ENCODE results near the gene FOLR1. TPM values are rescaled to one million over a fixed set of nuclear protein-coding genes. Genes with fewer than 3 reads are reported as not detected.

Gene FOLR1
- total and polyA plus RNA-seq, 7 donors: 0.22 to 0.36 TPM; not detected in 5

- peak overlapping the region; percentile 53 for H3K27ac ChIP-seq
- H3K4me1 ChIP-seq: peaks cover 10% of the 10 kb centered on the region
- intact Hi-C loops (cut with DNase I): loop anchor here (1.0 to 10.0 kb wide), 5 partner anchors 13 to 224 kb away; partner anchors contain the start of genes ANAPC15 (in 1 of the 2) and CLPB (in 1 of the 2)
- peak overlapping the region; percentile 60 for H3K4me3 ChIP-seq
- no peak for DNase-seq
- TF ChIP-seq, protein P1, sequence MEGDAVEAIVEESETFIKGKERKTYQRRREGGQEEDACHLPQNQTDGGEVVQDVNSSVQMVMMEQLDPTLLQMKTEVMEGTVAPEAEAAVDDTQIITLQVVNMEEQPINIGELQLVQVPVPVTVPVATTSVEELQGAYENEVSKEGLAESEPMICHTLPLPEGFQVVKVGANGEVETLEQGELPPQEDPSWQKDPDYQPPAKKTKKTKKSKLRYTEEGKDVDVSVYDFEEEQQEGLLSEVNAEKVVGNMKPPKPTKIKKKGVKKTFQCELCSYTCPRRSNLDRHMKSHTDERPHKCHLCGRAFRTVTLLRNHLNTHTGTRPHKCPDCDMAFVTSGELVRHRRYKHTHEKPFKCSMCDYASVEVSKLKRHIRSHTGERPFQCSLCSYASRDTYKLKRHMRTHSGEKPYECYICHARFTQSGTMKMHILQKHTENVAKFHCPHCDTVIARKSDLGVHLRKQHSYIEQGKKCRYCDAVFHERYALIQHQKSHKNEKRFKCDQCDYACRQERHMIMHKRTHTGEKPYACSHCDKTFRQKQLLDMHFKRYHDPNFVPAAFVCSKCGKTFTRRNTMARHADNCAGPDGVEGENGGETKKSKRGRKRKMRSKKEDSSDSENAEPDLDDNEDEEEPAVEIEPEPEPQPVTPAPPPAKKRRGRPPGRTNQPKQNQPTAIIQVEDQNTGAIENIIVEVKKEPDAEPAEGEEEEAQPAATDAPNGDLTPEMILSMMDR (IDR thresholded peaks at IDR 0.05): no peak
- ATAC-seq: peak in 2 of 4 donors; percentile 13 to 14
- 73 to 79% (median 75%) methylated on average over 27 to 28 of the region's 28 CpGs for WGBS, 3 donors
- peaks cover 0 to 48% of the 10 kb centered on the region in 2 donors for H3K36me3 ChIP-seq (ENCODE audit: insufficient read depth in 1 of 2, low read depth in 1 of 2)
- no peaks in the 10 kb centered on the region for H3K9me3 ChIP-seq
- H3K27me3 ChIP-seq (ENCODE audit: insufficient read depth in 3 of 3, low read length in 2 of 3): peaks cover 0 to 22% (median 12%) of the 10 kb centered on the region in 3 donors
Measured at GRCh38 chr11:72238492-72239312, 46.8 kb downstream of the FOLR1 start.

DNA sequence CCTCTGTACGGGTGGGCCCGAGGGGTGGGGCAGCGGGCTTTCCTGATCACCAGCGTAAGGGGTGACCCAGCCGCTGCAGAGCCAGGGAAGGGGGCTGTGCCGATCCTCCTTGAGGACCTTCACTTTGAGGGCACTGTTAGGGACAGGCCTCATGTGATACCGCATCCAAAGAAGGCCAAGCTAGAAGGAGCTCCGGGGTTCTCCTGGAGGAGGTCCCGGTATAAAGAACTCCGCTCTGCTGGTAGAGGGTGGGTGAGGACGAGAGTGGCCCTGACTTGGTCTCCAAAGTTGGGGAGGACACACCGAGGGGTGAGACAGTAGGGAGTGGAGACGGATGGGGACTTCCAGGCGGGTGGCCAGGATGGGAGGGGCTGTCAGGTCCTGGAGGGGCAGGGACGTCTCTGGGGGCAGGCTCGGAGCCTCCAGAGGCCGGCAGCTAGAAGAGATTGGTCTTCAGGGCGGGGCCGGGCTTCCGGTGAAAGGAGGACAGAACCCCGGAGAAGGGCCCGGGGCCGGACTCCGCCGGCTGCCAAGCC is 47.4 kb downstream of the FOLR1 start:
- H3K9me3 ChIP-seq: no peaks in the 10 kb centered on the region
- H3K4me3 ChIP-seq: peak overlapping the region; percentile 60
- H3K27me3 ChIP-seq (ENCODE audit: insufficient read depth in 3 of 3, low read length in 2 of 3): peaks cover 0 to 29% (median 14%) of the 10 kb centered on the region in 3 donors
- WGBS, 3 donors: 13 to 23% (median 14%) methylated on average over 14 to 25 of the region's 25 CpGs
- intact Hi-C loops (cut with DNase I): loop anchor here (1.0 to 10.0 kb wide), 5 partner anchors 14 to 225 kb away; partner anchors contain the start of genes ANAPC15 (in 1 of the 2) and CLPB (in 1 of the 2)
- ATAC-seq (peak; percentile 10 to 66 (median 53)), DNase-seq (peak; percentile 73 to 86)
- TF ChIP-seq, protein P1 (IDR thresholded peaks at IDR 0.05): no peak
- peak overlapping the region; percentile 53 for H3K27ac ChIP-seq
- peaks cover 0 to 42% of the 10 kb centered on the region in 2 donors for H3K36me3 ChIP-seq (ENCODE audit: insufficient read depth in 1 of 2, low read depth in 1 of 2)
- H3K4me1 ChIP-seq: peaks cover 10% of the 10 kb centered on the region

DNA sequence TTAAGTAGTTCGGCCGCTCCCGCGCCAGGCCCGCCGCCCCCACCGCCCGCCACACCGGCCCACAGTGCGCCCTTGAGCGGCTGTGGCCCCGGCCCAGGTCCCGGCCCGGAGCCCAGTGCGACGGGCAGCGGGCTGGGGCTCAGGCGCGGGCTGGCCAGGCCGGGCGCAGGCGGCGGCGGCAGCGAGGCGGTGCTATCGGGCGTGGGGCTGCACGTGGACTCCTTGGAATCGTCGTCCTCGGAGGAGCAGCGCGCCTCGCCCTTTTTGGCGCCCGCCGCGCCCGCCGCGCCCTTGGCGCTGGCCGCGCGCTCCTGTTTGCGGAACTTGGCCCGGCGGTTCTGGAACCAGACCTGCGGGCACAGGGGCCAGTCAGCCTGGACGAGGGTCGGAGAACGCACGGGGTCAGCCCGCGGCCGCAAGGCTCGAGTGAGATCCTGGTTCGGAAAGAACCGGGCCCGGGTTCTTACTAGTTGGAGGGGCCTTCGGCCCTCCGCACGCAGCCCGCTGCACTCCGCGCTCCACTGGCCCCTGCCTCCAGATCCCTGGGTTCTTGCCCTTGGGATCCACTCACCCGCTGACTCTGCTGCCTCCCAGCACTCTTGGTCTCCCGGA is 48.0 kb downstream of the FOLR1 start:
- intact Hi-C loops (cut with DNase I): loop anchor here (1.0 to 10.0 kb wide), 5 partner anchors 15 to 225 kb away; partner anchors contain the start of genes ANAPC15 (in 1 of the 2) and CLPB (in 1 of the 2)
- 1 to 3% (median 2%) methylated on average over 47 to 69 of the region's 69 CpGs for WGBS, 3 donors
- peak overlapping the region; percentile 60 for H3K4me3 ChIP-seq
- H3K36me3 ChIP-seq (ENCODE audit: insufficient read depth in 1 of 2, low read depth in 1 of 2): peaks cover 0 to 36% of the 10 kb centered on the region in 2 donors
- no peaks in the 10 kb centered on the region for H3K9me3 ChIP-seq
- ATAC-seq: peak; percentile 57 to 74 (median 71)
- peaks cover 10% of the 10 kb centered on the region for H3K4me1 ChIP-seq
- peak overlapping the region; percentile 53 for H3K27ac ChIP-seq
- H3K27me3 ChIP-seq (ENCODE audit: insufficient read depth in 3 of 3, low read length in 2 of 3): peaks cover 0 to 35% (median 16%) of the 10 kb centered on the region in 3 donors
- peak; percentile 67 to 86 for DNase-seq
- TF ChIP-seq, protein P1 (IDR thresholded peaks at IDR 0.05): peak; percentile 14

GRCh38 chr11:72240461-72241290 is 48.7 kb downstream of the FOLR1 start:
- Histone ChIP-seq H3K27ac (no peak overlapping the region), H3K9me3 (no peaks in the 10 kb centered on the region), H3K4me1 (peaks cover 10% of the 10 kb centered on the region), H3K27me3 (ENCODE audit: insufficient read depth in 3 of 3, low read length in 2 of 3) (peaks cover 0 to 42% (median 16%) of the 10 kb centered on the region in 3 donors), H3K4me3 (peak overlapping the region; percentile 60), H3K36me3 (ENCODE audit: insufficient read depth in 1 of 2, low read depth in 1 of 2) (peaks cover 0 to 29% of the 10 kb centered on the region in 2 donors)
- DNase-seq: no peak
- WGBS, 3 donors: 26 to 31% (median 27%) methylated on average over 43 to 44 of the region's 44 CpGs
- TF ChIP-seq, protein P1 (IDR thresholded peaks at IDR 0.05): no peak
- intact Hi-C loops (cut with DNase I): no loop called here
- ATAC-seq: peak in 3 of 4 donors; percentile 5 to 7 (median 5)
